Islet precursor cell (in vitro differentiated cells): ENCODE results near the gene AIG1.
A peak's percentile ranks its signal among the peaks of the same experiment; 100 is the strongest.

Source experiments
- DNase-seq: peaks from one replicate; pipeline ENCODE4 v3.0.0-alpha.2; 2018

The AIG1 gene

DNA sequence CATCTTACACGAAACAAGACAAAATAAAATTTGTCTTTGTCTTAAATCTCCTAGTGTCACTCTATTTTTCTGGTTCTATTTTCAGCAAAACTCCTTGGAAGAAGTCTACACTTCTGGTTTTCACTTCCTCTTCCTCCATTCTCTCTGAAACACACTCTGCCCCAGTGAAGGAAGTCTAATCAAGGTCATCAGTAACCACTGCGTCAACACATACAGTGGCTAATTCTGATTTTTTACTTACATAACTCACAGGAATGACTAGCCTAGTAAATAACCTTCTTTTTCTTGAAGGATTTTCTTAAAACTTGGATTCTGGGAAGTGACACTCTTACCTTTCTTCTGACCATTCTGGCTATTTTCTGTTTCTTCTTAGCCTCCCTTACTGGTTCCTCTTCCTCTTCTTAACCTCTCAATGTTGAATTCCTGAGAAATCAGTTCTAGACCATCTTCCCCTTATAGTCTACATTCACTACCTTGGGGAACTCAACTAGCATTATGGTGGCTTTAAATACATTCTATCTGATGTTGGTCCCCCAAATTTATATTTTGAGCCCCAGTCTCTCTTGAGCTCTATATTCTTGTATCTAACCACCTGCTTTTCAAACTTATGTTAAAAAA, 37.5 kb downstream of the AIG1 start:
- no peak for DNase-seq

DNA sequence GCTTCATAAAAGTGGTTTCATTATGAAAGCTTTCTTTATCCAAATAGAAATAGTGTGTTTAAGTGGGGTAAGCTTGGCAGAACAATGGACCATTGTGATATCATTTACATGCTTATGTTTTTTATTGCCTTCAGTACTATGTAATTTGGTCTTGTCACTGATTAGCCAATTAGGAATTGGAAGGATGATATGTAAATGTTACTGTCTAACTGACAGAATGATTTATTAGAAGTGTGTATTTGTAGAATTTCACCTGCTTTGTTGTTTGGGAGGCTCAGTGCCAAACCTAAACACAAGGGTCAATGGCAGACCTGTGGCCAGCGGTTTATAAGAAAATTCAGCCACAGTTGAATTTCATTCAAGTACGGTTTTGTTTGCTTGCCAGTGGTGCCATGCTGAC, 39.0 kb downstream of the AIG1 start:
- no peak for DNase-seq

DNA sequence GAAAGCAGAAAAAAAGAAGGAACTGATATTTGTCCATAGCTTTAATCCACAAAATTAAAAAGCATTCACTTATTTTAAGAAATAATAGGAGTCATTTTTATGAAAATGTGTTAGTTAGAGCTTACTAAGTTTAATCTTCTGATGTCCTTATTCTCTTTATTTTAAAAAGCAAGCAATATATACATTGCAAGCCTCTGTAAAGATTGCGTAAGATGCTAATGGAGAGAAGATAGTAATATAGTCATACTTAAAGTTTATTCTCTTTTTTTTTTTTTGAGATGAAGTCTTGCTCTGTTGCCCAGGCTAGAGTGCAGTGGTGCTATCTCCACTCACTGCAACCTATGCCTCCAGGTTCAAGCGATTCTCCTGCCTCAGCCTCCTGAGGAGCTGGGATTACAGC, 39.7 kb downstream of the AIG1 start:
- no peak for DNase-seq

DNA sequence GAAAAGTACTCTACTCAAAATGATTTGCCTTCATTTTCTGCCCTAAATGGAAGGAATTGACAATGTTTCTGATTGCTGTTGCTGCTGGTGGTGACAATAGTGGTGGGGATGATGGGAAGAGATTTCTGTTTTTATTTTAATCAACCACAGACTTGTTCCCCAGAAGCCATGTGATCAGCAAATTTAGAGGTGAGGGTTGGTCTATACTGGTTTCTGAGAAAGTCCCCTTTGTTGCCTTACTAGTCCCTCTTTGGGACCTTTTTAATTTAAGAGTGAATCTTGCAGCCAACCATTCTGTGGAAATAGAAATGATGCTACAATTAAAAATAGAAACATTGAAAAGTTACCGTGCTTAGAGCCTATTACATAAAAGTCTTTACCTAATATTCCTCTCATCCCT, 43.2 kb downstream of the AIG1 start:
- no peak for DNase-seq

GRCh38 chr6:143107440-143107839, 46.8 kb downstream of the AIG1 start:
- DNase-seq, result no peak

DNA sequence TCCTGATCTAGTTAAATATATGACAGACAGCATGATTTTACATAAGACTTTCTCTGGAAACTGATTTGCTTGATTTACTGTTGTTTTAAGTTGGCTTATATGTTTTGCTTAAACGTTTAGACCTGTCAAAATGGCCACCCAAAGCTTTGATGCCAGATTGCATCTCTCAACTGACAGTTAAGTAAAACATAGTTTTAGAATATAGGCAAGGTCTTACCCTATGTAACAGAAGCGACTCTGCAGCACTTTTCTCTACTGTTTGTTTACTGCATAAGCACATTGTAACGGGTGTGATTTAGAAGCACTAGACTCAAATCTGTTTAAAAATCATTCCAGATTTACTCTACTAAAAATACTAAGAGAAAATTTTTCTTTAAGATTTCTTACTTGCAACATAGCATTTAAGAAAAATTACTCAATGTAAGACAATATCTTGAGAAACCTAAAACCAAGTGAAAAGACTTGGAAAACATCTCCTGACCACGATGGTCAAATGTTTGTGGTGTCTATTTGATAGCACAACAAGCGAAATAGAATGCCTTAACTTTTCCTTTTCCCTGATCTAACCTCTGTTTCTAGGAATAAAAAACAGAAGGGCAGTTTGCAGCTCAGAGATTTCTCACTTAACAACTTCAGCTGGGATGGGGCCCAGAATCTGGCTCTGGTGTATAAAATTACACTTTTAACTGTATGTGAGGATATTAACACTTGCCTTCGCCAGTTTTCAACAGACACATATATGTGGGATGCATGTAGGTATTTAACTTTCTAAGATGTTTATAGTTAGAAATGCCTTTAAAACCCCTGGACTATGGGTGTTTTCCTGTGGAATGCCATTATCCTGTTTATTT, 47.4 kb downstream of the AIG1 start:
- no peak for DNase-seq

GRCh38 chr6:143109196-143109595, 48.5 kb downstream of the AIG1 start:
- DNase-seq, result no peak

DNA sequence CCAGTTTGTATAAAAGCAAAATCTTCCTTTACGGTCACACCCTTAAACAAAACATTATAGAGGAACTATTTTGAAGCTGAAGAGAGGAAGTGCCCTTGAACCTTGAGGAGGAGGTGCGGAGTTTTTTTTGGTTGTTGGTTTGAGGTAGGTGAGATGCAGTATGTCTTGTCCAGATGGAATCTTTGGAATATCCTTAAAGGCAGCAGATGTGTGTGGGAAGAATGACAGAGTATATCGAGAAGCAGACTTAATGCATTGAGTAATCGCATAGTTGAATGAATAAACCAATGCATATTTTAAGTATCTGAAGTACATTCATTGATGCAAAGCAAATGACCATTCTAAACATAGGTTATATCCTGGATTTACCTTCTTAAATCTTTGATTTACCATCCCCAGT, 49.9 kb downstream of the AIG1 start:
- DNase-seq, result no peak

GRCh38 chr6:143110996-143111395, 50.3 kb downstream of the AIG1 start:
- DNase-seq, result no peak

DNA sequence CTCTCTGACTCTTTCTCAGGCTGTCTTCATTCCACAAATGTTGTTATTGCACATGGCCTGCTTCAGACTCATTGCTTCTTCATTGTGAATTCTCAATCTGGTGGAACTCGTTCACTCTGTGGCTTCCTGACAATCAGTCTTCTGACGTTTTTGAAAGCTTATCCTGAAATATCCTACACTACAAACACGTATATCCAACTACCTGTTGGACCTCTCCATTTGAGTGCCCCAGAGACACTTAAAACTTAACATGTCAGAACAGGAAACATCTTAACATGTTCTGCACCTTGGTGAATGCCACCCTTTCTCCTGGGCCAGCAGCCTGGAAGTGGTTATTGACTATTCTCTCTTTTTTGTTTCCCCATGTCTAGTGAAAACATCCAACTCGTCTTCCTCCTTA, 50.8 kb downstream of the AIG1 start:
- DNase-seq, result no peak

GRCh38 chr6:143112084-143112768, 51.5 kb downstream of the AIG1 start:
- DNase-seq, result no peak

DNA sequence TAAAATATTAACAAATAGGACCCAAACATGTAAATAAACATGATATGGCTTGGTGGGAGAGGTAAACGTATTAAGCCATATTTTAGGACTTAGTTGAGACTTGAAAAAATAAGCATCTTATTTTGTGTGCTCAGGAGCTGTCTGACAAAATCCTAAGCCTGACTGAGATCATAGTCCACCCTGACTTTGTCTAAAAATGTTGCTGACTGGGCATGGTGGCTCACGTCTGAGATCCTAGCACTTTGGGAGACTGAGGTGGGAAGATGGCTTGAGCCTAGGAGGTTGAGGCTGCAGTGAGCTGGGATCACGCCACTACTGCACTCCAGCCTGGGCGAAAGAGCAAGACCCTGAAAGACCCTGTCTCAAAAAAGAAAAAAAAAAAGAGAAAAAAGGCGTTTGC, 52.1 kb downstream of the AIG1 start:
- DNase-seq, result no peak

DNA sequence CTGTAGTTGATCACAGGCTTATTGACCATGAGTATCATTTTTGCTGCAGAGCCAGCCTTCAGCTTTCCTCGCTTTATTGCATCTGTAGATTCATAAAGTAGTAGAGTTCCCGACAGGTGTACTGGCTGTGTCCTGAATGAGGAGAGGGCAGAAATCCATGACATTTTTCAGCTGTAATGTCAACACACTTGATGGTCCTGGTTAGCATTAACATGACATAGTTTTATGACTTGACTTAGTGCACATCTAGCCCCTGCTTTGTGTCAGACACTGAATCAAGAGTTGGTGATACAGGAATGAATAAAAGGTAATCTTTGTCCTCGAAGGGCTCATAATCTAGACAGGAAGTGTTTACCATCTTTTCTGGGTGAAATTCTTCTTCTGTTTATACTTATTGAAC, 55.0 kb downstream of the AIG1 start:
- no peak for DNase-seq

GRCh38 chr6:143117108-143117507, 56.4 kb downstream of the AIG1 start:
- no peak for DNase-seq

DNA sequence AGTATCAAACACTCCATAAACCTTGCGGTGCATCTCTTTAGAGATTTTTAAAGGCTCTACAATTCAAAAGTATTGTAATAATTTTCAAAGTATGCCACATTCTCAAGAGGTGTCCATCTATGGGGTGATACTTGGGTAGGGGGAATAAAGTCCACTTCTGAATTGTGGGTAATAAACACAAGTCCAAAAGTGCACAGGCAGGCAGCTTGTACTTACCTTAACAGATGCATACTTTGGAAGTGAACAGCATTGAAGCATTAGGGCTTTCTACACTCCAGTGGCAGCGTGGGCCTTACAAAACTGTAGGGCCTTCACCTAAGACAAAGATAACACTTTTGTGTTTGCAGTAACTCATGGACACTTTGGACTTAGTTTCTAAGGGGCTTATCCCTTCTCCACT, 58.6 kb downstream of the AIG1 start:
- no peak for DNase-seq

DNA sequence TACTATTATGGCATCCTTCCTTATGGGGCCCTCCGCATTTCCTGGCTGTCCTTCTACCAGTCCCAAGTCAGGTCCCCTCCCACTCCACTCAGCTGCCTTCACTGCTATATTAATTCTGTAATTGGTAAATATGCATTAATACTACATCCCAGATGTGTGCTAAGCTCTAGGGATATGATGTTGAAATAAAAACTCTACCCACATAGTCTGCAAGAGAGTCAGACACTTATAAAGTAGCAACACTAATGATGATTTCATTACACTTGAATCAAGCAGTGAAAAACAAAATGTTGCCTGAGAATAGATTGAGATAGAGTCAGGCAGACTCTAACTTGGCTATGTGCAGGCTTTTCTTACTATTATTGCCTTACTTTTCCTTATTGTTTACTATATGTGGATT, 62.4 kb downstream of the AIG1 start:
- DNase-seq, result no peak

DNA sequence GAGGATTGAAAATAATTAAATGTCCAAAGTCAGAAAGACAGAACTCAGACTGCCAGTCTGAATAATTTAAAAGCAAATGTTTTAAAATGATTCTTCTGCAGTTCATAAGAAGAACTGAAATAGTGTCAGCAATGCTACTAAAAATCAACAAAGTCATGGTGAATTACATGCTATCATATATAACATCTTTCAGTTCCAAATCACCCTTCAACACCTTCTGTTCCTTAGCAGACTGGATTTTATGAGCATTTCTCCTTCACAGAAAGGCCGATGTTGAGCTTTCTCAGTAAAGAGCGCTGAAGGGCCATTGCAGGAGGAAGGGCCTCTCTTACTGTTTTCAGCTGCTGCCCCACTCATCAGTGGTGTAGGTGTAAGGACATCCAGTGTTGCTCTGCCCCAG, 63.3 kb downstream of the AIG1 start:
- DNase-seq, result no peak

- no peak for DNase-seq
Measured at GRCh38 chr6:143125455-143125854, 64.8 kb downstream of the AIG1 start.

- peak; percentile 62 for DNase-seq
Measured at GRCh38 chr6:143125864-143126573, 65.3 kb downstream of the AIG1 start.

- DNase-seq, result no peak
Measured at GRCh38 chr6:143126574-143126941, 65.9 kb downstream of the AIG1 start.

GRCh38 chr6:143127941-143128680, 67.4 kb downstream of the AIG1 start:
- no peak for DNase-seq

- DNase-seq, result no peak
Measured at GRCh38 chr6:143128681-143129015, 68.0 kb downstream of the AIG1 start.

GRCh38 chr6:143130928-143131327, 70.2 kb downstream of the AIG1 start:
- DNase-seq, result no peak
